Measurements from ENCODE around the gene LTC4S.

DNA sequence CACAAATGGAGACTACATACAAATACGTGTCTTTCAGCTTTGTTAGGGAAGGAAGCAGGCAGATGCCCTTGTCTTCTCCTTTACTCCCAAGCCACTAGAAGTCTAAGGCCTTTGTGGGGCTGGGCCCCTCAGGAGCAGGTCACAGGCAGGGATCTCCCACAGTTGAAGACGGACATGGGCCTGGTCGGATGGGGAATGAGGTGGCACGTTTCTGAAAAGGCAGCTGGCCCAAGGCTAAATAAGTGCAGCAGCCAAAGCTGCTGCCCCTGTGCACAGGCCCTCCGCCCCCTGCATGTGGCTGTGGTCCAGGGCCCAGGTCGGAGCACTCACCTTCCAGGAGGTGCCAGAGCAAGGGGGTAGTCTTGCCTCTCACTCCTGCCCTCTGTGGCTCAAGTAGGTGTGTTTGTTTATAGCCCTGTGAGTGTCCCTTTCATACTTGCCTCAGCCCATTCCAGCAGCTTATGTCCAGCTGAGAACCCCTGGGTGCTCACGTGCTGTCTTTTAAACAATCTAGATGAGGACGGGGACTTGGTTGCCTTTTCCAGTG is 28.7 kb downstream of the LTC4S start:
- TF ChIP-seq, protein P1, sequence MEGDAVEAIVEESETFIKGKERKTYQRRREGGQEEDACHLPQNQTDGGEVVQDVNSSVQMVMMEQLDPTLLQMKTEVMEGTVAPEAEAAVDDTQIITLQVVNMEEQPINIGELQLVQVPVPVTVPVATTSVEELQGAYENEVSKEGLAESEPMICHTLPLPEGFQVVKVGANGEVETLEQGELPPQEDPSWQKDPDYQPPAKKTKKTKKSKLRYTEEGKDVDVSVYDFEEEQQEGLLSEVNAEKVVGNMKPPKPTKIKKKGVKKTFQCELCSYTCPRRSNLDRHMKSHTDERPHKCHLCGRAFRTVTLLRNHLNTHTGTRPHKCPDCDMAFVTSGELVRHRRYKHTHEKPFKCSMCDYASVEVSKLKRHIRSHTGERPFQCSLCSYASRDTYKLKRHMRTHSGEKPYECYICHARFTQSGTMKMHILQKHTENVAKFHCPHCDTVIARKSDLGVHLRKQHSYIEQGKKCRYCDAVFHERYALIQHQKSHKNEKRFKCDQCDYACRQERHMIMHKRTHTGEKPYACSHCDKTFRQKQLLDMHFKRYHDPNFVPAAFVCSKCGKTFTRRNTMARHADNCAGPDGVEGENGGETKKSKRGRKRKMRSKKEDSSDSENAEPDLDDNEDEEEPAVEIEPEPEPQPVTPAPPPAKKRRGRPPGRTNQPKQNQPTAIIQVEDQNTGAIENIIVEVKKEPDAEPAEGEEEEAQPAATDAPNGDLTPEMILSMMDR (conservative IDR thresholded peaks at IDR 0.05; ENCODE audit: low read depth in 2 of 2) = no peak
- TF ChIP-seq JUNB (IDR thresholded peaks at IDR 0.05; ENCODE audit: unreplicated experiment) (no peak), POLR2AphosphoS5 (IDR thresholded peaks at IDR 0.05; ENCODE audit: low read depth) (0 out of 2 replicates have a peak, but pooled peaks have one; percentile 14), EZH2phosphoT487 (IDR thresholded peaks at IDR 0.05; ENCODE audit: unreplicated experiment) (no peak), CREB1 (CRISPR knock-in tag; IDR thresholded peaks at IDR 0.05; ENCODE audit: low read depth) (no peak), EZH2 (IDR thresholded peaks at IDR 0.05; ENCODE audit: low read depth, unreplicated experiment) (no peak), STAT1 (IDR thresholded peaks at IDR 0.05; ENCODE audit: unreplicated experiment) (no peak), ZNF331 (CRISPR knock-in tag; IDR thresholded peaks at IDR 0.05; ENCODE audit: low read depth) (no peak)
- TF ChIP-seq, protein P2, sequence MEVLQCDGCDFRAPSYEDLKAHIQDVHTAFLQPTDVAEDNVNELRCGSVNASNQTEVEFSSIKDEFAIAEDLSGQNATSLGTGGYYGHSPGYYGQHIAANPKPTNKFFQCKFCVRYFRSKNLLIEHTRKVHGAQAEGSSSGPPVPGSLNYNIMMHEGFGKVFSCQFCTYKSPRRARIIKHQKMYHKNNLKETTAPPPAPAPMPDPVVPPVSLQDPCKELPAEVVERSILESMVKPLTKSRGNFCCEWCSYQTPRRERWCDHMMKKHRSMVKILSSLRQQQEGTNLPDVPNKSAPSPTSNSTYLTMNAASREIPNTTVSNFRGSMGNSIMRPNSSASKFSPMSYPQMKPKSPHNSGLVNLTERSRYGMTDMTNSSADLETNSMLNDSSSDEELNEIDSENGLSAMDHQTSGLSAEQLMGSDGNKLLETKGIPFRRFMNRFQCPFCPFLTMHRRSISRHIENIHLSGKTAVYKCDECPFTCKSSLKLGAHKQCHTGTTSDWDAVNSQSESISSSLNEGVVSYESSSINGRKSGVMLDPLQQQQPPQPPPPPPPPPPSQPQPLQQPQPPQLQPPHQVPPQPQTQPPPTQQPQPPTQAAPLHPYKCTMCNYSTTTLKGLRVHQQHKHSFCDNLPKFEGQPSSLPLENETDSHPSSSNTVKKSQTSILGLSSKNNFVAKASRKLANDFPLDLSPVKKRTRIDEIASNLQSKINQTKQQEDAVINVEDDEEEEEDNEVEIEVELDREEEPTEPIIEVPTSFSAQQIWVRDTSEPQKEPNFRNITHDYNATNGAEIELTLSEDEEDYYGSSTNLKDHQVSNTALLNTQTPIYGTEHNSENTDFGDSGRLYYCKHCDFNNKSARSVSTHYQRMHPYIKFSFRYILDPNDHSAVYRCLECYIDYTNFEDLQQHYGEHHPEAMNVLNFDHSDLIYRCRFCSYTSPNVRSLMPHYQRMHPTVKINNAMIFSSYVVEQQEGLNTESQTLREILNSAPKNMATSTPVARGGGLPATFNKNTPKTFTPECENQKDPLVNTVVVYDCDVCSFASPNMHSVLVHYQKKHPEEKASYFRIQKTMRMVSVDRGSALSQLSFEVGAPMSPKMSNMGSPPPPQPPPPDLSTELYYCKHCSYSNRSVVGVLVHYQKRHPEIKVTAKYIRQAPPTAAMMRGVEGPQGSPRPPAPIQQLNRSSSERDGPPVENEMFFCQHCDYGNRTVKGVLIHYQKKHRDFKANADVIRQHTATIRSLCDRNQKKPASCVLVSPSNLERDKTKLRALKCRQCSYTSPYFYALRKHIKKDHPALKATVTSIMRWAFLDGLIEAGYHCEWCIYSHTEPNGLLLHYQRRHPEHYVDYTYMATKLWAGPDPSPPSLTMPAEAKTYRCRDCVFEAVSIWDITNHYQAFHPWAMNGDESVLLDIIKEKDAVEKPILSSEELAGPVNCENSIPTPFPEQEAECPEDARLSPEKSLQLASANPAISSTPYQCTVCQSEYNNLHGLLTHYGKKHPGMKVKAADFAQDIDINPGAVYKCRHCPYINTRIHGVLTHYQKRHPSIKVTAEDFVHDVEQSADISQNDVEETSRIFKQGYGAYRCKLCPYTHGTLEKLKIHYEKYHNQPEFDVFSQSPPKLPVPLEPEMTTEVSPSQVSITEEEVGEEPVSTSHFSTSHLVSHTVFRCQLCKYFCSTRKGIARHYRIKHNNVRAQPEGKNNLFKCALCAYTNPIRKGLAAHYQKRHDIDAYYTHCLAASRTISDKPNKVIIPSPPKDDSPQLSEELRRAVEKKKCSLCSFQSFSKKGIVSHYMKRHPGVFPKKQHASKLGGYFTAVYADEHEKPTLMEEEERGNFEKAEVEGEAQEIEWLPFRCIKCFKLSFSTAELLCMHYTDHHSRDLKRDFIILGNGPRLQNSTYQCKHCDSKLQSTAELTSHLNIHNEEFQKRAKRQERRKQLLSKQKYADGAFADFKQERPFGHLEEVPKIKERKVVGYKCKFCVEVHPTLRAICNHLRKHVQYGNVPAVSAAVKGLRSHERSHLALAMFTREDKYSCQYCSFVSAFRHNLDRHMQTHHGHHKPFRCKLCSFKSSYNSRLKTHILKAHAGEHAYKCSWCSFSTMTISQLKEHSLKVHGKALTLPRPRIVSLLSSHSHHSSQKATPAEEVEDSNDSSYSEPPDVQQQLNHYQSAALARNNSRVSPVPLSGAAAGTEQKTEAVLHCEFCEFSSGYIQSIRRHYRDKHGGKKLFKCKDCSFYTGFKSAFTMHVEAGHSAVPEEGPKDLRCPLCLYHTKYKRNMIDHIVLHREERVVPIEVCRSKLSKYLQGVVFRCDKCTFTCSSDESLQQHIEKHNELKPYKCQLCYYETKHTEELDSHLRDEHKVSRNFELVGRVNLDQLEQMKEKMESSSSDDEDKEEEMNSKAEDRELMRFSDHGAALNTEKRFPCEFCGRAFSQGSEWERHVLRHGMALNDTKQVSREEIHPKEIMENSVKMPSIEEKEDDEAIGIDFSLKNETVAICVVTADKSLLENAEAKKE (CRISPR knock-in tag; IDR thresholded peaks at IDR 0.05) = no peak
- TF ChIP-seq, protein P3, sequence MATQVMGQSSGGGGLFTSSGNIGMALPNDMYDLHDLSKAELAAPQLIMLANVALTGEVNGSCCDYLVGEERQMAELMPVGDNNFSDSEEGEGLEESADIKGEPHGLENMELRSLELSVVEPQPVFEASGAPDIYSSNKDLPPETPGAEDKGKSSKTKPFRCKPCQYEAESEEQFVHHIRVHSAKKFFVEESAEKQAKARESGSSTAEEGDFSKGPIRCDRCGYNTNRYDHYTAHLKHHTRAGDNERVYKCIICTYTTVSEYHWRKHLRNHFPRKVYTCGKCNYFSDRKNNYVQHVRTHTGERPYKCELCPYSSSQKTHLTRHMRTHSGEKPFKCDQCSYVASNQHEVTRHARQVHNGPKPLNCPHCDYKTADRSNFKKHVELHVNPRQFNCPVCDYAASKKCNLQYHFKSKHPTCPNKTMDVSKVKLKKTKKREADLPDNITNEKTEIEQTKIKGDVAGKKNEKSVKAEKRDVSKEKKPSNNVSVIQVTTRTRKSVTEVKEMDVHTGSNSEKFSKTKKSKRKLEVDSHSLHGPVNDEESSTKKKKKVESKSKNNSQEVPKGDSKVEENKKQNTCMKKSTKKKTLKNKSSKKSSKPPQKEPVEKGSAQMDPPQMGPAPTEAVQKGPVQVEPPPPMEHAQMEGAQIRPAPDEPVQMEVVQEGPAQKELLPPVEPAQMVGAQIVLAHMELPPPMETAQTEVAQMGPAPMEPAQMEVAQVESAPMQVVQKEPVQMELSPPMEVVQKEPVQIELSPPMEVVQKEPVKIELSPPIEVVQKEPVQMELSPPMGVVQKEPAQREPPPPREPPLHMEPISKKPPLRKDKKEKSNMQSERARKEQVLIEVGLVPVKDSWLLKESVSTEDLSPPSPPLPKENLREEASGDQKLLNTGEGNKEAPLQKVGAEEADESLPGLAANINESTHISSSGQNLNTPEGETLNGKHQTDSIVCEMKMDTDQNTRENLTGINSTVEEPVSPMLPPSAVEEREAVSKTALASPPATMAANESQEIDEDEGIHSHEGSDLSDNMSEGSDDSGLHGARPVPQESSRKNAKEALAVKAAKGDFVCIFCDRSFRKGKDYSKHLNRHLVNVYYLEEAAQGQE (IDR thresholded peaks at IDR 0.05; ENCODE audit: unreplicated experiment) = no peak
- TF ChIP-seq, protein P4, sequence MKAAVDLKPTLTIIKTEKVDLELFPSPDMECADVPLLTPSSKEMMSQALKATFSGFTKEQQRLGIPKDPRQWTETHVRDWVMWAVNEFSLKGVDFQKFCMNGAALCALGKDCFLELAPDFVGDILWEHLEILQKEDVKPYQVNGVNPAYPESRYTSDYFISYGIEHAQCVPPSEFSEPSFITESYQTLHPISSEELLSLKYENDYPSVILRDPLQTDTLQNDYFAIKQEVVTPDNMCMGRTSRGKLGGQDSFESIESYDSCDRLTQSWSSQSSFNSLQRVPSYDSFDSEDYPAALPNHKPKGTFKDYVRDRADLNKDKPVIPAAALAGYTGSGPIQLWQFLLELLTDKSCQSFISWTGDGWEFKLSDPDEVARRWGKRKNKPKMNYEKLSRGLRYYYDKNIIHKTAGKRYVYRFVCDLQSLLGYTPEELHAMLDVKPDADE (IDR thresholded peaks at IDR 0.05) = no peak
